ENCODE measurements around the gene CSMD2.

- TF ChIP-seq CTCF (IDR thresholded peaks at IDR 0.05) (no peak), POLR2A (IDR thresholded peaks at IDR 0.05) (no peak)
These were observed 396.9 kb downstream of the CSMD2 start for GRCh38 chr1:33768106-33768505.
